ENCODE data around the gene NF1.

The NF1 gene

DNA sequence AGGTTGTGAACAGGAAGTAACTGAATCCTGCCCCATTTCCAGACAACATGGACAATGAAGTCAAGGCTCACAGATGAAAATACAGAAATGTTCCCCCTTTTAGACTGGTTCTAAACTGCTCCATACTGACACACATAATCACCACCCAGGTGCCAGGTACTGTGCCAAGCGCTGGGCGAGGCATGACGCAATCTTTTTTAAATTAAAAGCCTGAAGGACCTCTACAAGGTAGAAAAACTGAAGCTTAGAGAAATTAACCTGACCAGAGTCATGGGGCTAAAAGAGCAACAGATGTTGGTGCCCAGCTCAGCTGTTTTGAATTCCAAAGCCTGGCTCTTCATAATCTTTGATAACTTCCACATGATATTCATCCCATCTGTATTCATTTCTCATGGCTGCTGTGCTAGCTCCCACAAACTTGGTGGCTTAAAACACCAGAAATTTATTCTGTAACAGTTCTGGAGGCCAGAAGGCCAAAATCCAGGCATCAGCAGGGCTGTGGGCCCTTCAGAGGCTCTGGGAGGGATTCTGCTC, 291.8 kb downstream of the NF1 start:
- DNase-seq (ENCODE audit: low read depth), result no peak

DNA sequence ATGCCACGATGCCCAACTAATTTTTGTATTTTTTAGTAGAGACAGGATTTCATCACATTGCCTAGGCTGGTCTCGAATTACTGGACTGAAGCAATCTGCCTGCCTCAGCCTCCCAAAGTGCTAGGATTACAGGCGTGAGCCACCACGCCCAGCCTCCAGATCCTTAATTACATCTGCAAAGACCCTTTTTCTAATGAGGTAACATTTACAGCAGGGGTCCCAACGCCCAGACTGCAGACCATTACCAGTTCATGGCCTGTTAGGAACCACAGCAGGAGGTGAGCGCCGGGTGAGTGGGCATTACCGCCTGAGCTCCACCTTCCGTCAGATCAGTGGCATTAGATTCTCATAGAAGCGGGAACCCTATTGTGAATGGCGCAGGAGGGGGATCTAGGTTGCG, 292.7 kb downstream of the NF1 start:
- no peak for DNase-seq (ENCODE audit: low read depth)

DNA sequence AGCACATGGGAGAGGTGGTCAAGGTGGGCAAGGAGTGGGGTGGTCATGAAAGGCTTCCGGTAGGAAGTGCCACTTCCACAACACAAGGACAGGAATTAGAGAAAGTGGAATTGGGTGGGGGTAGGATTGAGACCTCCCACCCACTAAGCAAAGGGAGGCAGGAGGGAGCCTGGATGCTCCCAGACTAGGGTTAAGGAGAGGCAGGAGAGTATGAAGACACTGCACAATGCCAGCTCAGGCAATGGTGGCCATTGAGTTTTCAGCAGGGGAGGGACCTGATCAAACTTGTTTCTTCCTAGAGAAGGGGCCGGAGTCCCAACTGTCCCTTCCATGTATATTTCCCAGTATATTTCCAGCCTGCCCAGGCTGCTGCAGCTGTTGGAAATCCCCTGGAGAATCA, 293.6 kb downstream of the NF1 start:
- DNase-seq (ENCODE audit: low read depth), result no peak

DNA sequence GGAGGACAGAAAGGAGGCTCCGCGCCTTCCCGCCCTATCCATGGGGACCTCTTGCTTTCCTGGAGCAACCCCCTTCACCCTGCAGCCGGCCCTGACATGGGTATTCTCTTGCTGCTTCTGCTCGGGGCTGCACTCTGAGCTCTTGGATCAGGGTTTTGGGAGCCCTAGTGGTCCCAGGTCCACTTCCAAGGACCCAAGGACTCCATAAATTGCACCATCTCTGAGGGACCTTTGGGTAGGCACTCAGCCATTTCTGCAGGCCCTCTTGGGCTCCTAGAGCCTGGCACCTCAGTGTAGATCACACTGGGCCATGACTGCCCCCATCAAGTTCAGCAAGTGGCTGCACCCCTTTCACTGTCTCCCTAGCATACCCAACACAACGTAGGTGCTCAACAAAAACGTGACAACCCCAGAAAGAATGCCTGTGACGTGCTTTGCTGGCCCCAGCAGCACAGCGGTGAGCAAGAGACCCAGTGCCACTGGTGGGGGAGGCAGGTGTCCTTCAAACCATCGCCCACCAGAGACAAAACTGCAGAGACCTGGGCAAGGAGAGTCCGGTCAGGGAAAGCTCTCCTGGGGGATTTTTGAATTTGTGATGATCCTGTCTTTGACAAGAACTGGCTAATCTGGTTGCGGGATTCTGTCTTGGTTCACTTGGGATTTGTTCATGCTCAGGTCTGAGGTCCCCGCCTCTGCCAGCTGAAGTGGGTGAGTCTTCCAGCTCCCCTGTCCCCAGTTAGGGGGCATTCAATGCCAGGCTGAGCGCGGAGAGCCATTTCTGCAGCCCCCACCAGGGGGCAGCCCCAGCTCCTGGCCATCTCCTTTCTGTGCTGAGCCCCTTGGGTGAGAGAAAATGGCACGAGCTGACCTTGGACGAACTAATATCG, 294.2 kb downstream of the NF1 start:
- DNase-seq (ENCODE audit: low read depth), result no peak

DNA sequence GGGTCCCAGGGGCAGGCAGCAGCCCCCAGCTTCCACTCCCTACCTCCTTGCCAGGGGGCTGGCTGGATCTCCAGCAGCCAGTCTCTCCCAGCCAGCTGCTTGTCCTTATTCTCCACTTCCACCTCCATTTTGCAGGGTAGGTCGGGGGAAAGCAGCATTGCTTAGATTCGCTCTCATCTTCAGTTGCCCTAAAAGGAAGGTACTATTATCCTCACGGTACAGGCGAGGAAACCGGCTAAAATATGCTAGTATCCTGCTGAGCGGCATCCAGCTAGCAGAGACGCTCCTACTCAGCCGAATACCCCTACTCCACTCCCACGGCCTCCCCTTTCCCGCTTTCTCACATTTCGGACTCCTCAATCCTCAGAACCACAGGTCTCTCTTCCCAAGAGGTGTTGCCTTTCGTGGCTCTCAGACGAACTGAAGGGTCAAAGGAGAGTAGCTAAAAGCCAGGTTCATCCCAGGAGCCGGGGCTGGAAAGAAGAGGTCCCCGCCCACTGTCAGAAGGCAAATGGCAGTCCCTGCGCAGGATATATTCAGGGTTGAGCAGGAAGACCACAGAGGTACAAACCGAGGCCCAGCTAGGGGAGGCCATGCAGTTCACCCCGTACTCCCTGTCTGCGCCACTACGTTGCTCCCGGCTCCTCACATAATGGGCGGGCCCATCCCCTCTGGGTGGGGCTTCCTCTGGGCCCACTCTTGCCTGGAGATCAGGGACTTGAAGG, 295.0 kb downstream of the NF1 start:
- no peak for DNase-seq (ENCODE audit: low read depth)

DNA sequence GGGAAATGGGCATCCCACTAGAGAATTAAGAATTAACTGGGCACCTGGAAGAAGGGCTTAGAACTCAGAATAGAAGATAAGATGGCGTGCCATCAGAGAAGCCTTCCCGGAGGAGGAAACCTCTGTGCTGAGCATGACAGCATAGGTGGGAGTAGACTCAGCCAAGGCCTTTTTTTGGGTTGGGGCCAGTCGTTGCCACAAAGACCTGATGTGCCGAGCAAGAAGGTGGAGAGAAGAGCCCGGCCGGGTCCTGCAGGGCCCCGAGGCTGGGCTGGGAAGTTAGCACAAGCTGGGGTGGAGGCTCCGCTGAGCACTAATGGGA, 295.6 kb downstream of the NF1 start:
- no peak for DNase-seq (ENCODE audit: low read depth)

DNA sequence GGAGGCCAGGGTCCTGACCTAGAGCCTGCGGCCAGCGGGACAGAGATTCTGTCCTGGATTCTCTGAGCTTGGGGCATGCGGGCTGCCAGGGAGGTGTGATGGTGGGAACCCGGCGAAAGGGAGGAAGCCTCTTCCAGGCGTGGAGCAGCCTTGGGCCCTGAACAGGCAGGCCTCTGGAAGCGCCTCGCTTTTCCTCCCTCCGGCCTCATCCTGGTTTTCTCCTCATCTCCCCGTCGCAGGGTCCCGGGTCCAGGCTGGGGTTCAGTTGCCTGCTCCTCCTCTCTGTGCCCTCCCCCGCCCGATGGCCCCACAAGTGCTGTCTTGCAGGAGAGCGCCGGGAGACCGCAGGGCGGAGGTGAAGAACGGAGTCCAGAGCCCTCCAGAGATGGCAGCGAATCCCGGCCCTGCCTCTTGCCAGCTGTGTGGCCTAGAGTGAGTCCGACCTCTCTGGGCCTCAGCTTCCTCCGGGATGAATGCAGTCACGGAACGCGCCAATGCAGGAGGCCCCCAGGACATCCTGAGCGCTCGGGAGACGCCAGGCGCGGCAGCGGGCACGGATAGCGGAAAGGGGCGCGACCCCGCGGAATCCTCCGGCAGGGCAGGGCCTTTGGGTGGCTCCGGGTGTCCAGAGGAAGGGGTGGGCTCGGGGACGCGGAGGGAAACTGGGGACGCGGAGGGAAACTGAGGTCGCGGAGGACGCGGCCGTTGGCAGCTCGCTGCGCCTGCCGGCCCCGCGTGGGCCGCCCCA, 296.1 kb downstream of the NF1 start:
- DNase-seq (ENCODE audit: low read depth), result no peak

DNA sequence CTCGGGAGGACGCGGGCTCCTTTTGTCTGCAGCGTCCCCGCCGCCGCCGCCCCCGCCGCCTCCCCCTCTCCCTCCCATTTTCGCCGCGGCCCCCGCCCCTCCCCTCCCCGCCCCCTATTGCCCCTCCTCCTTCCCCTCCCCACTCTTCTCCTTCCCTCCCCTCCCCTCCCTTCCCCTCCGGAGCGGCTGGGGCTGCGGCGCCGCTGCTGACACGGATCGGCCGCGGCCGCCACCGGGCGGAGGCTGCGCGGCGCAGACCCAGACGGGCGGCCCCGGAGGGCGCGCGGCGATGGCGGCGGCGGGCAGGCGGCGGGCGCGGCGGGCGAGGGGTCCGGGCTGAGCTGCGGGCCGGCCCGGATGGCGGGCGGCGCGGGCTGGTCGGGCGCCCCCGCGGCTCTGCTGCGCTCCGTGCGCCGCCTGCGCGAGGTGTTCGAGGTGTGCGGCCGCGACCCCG, 296.7 kb downstream of the NF1 start, which contains the start of gene RAB11FIP4:
Gene RAB11FIP4 (plus strand): TSS at position 180 of the 454 bp plus-strand sequence. CDS start 178 bp downstream, at position 358.
- DNase-seq (ENCODE audit: low read depth), result no peak

DNA sequence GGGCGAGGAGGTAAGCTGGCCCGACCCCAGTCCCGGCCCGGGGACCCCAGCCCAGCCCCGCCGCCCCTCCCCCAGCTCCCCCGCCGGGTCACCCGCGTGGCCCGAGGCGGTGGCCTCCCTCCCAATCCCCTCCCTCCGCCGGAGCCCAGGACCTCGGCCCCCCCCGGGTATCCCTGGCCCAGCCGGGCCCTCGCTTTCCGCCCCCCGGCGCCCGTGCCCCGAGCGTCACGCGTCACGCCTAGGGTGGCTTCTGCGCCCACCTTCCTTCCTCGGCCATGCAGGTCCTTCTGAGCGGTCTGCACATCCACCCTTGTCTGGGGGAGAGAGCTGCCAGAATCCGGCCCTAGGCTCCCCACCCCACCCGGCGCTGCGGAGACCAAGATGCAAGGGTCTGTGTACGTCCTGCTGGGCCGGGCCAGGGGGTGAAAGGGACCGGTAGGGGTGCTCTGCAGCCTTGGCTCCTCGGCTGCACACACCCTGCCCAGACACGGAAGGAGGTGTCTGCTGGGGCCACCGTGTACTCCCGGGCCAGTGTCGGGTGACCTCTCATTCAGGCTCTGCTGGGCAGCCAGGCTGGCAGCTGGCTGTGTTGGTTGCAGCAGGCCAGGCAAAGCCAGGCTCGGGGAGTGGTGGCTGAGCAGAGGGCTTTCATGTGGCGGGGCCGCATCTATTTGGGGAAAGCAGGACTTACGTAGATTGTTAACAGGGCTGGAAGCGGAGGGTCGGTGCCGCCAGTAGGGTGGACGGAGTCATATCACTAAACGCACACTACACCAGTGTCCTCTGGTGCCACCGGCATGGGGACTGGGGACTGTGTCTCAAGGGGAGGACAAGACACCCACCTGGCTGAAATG, 297.5 kb downstream of the NF1 start:
- DNase-seq (ENCODE audit: low read depth), result no peak

DNA sequence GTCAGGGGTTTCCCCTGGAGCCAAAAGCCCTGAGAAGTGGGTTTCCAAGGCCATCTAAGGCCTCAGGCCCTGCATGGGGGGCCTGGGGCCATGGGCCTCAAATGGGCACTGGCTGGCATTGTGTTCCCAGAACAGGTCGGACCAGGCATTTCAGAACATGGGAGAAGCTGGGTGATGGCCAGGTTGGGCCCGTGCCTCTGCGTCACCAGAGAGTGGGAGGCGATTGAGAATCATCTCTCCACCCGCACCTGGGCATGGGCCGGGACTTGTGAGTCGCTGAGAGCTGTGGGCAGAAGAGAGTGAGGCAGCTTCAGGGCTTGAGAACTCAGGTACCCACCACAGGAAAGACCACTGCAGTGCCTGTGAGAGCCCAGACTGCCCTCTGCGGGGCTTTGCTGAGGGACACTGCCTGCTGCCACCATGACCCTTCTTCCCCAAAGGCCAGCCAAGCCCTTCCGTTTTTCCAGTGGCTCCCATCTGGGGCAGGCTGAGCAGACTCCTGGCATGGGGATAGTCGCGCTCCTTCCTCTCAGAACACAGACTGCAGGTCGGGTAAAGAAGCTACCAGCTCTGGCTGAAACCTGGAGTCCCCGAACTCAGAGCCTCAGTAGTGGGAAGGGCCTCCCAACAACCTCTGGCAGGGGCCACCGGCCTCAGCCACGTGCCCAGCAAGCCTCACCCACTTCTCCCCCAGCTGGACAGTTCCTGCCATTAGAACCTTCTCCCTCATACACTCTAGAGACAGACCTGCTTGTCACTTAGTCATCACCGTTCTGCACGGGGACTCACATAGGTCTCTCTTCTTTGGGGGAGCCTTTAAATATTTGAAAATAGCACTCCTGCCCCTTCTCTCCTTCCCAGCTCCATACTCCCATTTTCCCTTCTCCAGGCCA, 298.3 kb downstream of the NF1 start:
- DNase-seq (ENCODE audit: low read depth), result no peak

DNA sequence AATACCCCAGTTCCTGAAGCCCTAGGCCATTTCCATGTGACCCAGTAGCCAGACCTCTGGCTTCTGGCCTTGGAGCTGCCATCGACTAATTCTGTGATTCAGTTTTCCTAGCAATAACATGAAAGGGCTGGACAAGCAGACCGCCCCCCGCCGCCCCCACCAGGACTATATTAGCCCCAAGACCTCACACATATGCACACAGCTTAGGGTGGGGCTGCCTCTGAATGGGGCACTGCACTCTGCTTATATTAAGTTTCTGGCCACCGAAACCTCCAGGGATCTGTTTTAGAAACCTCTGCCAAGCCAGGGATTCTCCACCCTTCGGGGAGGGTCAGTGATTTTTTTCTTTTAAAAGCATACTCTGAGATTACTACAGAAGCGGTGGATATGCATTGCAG, 299.0 kb downstream of the NF1 start:
- DNase-seq (ENCODE audit: low read depth), result no peak

DNA sequence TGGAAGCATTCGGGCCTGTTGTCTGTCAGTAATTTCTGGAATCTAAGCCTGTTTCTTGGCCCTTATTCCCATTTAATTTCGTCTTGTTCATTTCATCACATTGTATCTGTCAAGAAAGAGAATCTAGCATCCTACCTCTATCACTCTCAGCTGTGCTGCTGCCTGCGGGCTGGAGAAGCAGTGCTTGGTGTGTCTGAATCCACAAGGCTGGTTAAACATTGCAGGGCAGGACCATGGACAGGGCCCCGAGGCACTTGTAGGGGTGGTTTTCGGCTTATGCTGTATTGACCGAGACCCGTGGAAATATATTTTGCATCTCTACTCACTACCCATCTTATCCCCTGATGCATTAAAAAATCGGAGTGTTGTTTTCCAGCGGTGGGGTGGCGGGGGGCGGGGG, 299.8 kb downstream of the NF1 start:
- peak; percentile 73 for DNase-seq (ENCODE audit: low read depth)

DNA sequence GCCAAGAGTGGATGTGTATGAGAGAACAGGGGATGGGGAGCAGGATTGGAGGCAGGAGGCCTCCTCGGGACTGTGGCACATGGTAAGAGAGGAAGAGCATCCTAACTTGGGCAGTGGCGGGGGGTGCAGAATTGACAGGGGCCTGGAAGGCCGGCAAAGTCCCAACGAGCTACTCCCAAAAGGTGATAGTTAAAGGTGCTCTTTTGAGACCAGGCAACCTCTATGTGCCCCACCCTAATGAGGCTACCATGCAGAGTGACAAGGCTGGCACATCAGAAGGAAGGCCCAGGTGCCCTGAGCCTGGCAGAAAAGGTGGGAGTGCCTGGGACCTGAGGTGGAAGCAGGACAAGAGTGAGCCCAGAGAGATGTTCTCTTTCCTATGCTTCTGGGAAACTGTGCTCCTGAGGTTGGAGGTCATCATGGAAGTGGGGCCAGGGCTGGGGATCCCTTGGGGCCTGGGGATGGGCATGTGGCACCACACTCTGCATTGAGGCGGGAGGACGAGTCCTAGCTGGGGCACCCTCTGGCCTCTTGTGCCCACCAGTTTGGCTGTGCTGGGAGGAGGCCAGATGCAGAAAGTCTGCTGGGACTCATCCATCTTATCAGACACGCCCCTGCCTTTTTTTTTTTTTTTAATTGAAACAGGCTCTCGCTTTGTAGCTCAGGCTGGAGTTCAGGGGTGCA, 302.6 kb downstream of the NF1 start:
- DNase-seq (ENCODE audit: low read depth), result no peak

DNA sequence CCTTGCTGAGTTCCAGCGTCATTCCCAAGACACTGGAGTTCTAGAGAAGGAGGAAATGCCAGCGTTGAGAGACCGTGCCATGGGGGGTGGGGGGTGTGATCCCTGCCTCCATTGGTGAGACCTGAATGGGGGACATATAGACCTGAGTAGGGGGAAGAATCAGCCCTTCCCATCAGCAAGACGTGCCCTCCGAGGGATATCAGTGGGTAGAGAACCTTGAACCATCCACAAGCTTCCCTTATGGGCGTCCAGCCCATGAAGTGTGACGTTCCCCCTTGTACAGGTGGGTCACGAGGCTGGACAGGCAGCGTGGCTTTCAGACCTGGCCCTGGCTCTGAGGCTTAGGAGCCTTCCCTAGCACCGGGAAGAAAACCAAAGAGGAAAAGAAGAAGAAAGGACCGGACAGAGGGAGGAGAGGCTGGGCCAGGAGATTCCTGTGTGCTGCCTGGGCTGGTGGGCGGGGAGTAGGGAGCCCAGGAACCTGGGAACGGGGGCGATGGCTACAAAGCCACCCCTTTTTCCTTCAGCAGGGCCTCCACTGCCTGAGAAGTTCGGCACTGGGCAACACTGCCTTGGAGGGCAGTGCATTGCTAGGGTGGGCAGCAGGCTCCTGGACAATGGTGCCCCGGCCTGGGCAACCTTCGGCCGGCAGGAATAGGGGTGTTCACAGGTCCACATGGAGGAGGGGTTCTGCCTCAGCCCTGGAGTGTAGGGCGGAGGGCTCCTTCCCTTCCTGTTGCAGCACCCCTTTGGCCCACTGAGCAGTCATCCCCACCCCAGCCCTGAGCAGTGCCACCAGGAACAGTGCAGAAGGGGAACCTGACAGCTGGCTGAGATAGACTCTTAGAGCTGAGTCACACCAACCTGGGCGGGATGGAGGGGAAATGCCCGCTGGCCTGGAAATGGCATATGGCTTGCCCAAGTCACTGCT, 303.9 kb downstream of the NF1 start:
- DNase-seq (ENCODE audit: low read depth), result no peak

DNA sequence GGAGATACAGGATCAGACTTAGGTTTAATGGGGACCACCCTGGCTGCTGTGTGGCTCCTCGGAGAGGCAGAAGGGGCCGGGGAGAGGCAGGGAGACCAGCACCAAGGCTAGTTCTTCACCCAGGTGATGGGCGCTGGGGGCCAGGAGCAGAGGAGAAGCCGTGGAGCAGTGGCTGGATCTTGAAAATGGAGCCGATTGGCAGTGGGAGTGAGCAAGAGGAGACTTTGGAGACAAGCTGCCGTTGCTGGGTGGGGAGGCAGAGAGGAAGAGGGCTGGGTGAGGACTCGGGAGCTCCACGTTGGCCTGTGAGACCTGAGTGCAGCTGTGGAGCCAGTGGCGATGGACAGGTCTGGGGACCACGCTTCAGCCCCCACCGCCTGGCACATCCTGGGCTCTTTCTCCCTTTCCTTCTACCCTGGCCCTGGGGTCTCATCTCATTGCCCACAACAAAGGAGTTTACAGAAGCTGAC, 305.7 kb downstream of the NF1 start:
- DNase-seq (ENCODE audit: low read depth), result no peak

DNA sequence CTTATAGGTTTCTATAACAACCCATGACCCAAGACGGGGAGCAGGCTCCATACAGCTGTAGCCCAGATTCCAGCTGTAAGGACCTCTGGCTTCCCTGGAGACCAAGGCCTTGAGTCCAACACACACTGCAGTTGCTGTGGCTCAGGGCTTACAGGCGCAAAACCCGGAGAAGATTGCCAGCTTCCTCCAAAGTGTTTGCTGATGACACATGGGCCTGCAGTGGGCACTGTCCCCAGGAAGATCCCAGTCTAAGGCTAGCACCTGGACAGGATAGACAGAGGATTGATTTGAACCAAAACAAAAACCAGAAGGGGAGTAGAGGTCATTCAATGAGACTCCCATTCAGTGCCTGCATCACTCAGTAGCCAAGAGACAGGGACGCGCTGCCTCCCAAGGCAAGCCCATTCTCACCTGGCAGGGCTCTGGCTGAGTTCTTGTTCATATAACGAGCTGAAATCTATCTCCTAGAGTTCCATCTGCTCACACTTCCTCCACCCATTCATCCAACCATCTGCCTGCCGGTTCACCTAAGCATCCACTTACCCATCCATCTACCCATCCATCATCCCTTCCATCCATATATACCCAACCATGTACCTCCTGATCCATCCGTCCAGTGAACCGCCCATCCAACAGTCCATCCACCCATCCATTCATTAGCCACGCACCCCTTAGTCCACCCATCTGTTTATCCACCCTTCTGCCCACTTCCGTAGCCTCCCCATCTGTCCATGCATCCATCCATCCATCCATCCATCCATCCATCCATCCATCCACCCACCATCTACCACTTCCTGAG, 306.9 kb downstream of the NF1 start:
- no peak for DNase-seq (ENCODE audit: low read depth)

DNA sequence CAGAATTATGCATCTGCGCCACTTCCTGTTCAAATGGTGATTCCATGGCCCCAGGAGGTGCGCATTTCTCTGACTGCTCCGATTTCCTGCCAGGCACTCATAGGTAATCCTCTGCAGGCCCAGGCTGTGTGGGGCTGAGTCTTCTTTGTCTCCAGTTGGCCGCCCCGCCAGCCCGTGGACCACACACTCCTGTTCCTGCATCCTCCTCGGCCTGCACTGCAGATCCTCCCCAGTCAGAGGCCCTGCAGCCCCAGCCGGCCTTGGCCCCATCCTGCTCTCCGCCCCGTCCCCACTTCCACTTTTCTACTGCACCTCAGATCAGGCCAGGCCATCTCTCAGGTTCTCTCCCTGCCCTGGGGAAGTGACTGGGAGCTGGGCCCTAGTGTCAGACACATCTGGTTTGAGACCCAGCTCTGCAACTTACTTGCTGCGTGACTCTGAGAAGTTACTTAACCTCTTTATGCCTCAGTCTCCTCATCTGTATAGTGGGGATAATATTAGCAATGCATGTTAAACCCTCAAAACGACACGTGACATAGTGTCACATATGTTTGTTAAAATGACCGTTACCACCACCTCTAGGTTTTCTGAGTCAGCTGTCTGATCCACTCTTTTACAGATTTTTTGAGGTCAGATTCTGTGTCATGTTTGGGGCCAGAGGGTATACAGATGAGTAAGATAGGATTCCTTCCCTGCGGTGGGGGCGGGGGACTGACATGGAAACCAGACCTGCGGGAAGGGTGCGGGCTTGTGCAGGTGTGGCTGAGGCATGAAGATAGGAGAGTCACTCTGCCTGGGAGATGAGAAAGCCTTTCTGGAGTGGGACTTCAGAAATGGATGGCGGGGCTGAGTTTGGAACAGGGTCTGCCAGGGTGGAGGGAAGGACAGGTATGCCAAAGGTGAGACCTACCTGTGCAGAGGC, 309.5 kb downstream of the NF1 start:
- no peak for DNase-seq (ENCODE audit: low read depth)

Measured in amniotic epithelial cell (primary cell).